ENCODE results near the gene TTLL11. TPM values are rescaled to one million over a fixed set of nuclear protein-coding genes. Genes with fewer than 3 reads are reported as not detected.

Gene TTLL11
- polyA plus RNA-seq, 1 donor from 2014 or later: 8.0 TPM

- Histone ChIP-seq H3K9ac (ENCODE audit: low read length) (no peak overlapping the region), H4K20me1 (ENCODE audit: insufficient read depth) (no peaks in the 10 kb centered on the region), H3K4me2 (ENCODE audit: low read length) (no peak overlapping the region), H3K27ac (ENCODE audit: low read length) (no peak overlapping the region), H3K36me3 (ENCODE audit: insufficient read depth, low read length) (no peaks in the 10 kb centered on the region), H3K27me3 (ENCODE audit: insufficient read depth, low read depth, low read length) (no peaks in the 10 kb centered on the region), H2AFZ (ENCODE audit: low read depth, low read length) (no peak overlapping the region), H3K9me2 (ENCODE audit: insufficient read depth, low read length) (no peaks in the 10 kb centered on the region), H3K4me3 (ENCODE audit: low read length) (no peak overlapping the region), H3K9me3 (ENCODE audit: low read length) (no peaks in the 10 kb centered on the region), H3F3A (ENCODE audit: insufficient read depth, low read length, poor library complexity, severe bottlenecking) (no peaks in the 10 kb centered on the region), H3K79me2 (replicated peaks; ENCODE audit: insufficient read depth, low read length) (no peaks in the 10 kb centered on the region)
- TF ChIP-seq CTCF (IDR thresholded peaks at IDR 0.05; ENCODE audit: poor library complexity, severe bottlenecking) (no peak), SMC3 (conservative IDR thresholded peaks at IDR 0.05; ENCODE audit: poor library complexity) (no peak), REST (IDR thresholded peaks at IDR 0.05; ENCODE audit: borderline replicate concordance) (no peak), RAD21 (conservative IDR thresholded peaks at IDR 0.05) (no peak), EZH2 (IDR thresholded peaks at IDR 0.05; ENCODE audit: borderline replicate concordance, insufficient read depth, low read length, poor library complexity, severe bottlenecking) (no peak), MXI1 (conservative IDR thresholded peaks at IDR 0.05; ENCODE audit: poor library complexity, severe bottlenecking) (no peak), TAF1 (IDR thresholded peaks at IDR 0.05; ENCODE audit: low read depth) (no peak), POLR2AphosphoS5 (IDR thresholded peaks at IDR 0.05) (no peak), EP300 (conservative IDR thresholded peaks at IDR 0.05; ENCODE audit: poor library complexity, severe bottlenecking) (no peak)
These were observed 186.8 kb downstream of the TTLL11 start for GRCh38 chr9:121906074-121906870.

GRCh38 chr9:121902461-121903135 is 190.5 kb downstream of the TTLL11 start:
- no peaks in the 10 kb centered on the region for H3F3A ChIP-seq (ENCODE audit: insufficient read depth, low read length, poor library complexity, severe bottlenecking)
- no peak overlapping the region for H3K4me3 ChIP-seq (ENCODE audit: low read length)
- no peak for TF ChIP-seq MXI1 (conservative IDR thresholded peaks at IDR 0.05; ENCODE audit: poor library complexity, severe bottlenecking)
- no peak for TF ChIP-seq CTCF (IDR thresholded peaks at IDR 0.05; ENCODE audit: poor library complexity, severe bottlenecking)
- no peak for TF ChIP-seq POLR2AphosphoS5 (IDR thresholded peaks at IDR 0.05)
- TF ChIP-seq RAD21 (conservative IDR thresholded peaks at IDR 0.05): no peak
- TF ChIP-seq TAF1 (IDR thresholded peaks at IDR 0.05; ENCODE audit: low read depth): no peak
- no peak for TF ChIP-seq EZH2 (IDR thresholded peaks at IDR 0.05; ENCODE audit: borderline replicate concordance, insufficient read depth, low read length, poor library complexity, severe bottlenecking)
- no peak for TF ChIP-seq SMC3 (conservative IDR thresholded peaks at IDR 0.05; ENCODE audit: poor library complexity)
- H3K79me2 ChIP-seq (replicated peaks; ENCODE audit: insufficient read depth, low read length): no peaks in the 10 kb centered on the region
- no peak overlapping the region for H3K4me2 ChIP-seq (ENCODE audit: low read length)
- no peaks in the 10 kb centered on the region for H3K9me2 ChIP-seq (ENCODE audit: insufficient read depth, low read length)
- H3K9ac ChIP-seq (ENCODE audit: low read length): no peak overlapping the region
- H3K9me3 ChIP-seq (ENCODE audit: low read length): no peaks in the 10 kb centered on the region
- H4K20me1 ChIP-seq (ENCODE audit: insufficient read depth): no peaks in the 10 kb centered on the region
- H3K36me3 ChIP-seq (ENCODE audit: insufficient read depth, low read length): no peaks in the 10 kb centered on the region
- H2AFZ ChIP-seq (ENCODE audit: low read depth, low read length): no peak overlapping the region
- no peak overlapping the region for H3K27ac ChIP-seq (ENCODE audit: low read length)
- H3K27me3 ChIP-seq (ENCODE audit: insufficient read depth, low read depth, low read length): no peaks in the 10 kb centered on the region
